GM19193 (cell line): Measurements from ENCODE around the gene FMN2.

Source experiments
- POLR2A ChIP-seq: IDR thresholded peaks from 4 replicates; pipeline ENCODE4 v1.6.1; 2011; ENCODE audit not compliant: insufficient read depth, insufficient read length; ENCODE audit errors: extremely low read depth

FMN2 gene

DNA sequence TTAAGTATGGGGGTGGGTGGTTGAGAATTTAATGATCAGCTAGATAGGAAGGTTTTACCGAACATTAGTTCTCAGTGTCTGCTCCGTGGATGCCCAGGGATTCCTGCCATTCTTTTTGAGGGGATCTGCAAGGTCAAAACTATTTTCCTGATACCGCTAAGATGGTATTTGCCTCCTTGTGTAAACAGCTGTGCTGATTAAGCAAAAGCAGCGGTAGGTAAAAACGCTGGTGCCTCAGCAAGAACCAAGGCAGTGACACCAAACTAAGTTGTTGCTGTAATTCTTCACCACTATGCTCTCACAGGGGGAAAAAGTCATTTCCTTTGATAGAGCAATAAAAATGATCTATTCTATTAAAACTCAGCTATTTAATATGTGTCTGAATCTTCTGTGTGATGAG, 229.0 kb downstream of the FMN2 start:
- TF ChIP-seq POLR2A: no peak

GRCh38 chr1:240322943-240323342, 231.3 kb downstream of the FMN2 start:
- no peak for TF ChIP-seq POLR2A

GRCh38 chr1:240329443-240329842, 237.8 kb downstream of the FMN2 start:
- no peak for TF ChIP-seq POLR2A

DNA sequence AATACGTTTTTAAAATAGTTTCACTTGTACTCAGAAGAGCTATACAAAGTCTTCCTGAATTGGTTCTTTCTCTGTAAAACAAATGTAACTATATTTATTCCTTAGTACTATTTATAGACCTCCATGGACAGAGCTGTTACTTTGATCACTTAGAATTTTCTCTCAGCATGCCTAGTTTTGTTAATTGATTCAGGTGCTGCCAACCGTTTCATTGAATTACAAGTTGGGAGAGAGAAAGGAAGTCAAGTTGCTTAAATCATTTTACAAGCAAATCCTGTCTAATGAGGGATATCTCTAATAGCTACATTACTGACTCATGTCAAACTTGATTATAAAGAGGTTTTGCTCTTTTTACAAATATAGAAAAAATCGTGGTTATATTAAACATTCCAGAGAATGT, 241.0 kb downstream of the FMN2 start:
- TF ChIP-seq POLR2A: no peak

DNA sequence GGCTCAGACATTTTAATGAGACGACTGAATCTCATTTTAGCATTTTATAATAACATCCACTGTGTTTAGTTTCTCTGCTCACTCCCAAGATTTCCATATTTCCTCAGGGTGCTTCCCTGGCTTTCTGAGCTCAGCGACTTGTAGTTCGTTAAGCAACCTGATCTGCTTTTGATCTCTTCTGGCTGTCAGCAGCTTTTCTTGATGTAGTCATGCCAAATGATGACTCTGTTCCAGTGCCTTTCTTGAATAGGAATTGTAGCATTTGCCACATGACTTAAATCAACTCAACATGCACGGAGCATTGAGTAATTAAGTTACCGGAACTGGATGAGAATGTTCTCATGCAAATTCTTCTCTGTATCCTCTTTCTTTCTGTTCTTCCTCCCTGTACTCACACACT, 246.1 kb downstream of the FMN2 start:
- no peak for TF ChIP-seq POLR2A

GRCh38 chr1:240338837-240339236, 247.2 kb downstream of the FMN2 start:
- no peak for TF ChIP-seq POLR2A

DNA sequence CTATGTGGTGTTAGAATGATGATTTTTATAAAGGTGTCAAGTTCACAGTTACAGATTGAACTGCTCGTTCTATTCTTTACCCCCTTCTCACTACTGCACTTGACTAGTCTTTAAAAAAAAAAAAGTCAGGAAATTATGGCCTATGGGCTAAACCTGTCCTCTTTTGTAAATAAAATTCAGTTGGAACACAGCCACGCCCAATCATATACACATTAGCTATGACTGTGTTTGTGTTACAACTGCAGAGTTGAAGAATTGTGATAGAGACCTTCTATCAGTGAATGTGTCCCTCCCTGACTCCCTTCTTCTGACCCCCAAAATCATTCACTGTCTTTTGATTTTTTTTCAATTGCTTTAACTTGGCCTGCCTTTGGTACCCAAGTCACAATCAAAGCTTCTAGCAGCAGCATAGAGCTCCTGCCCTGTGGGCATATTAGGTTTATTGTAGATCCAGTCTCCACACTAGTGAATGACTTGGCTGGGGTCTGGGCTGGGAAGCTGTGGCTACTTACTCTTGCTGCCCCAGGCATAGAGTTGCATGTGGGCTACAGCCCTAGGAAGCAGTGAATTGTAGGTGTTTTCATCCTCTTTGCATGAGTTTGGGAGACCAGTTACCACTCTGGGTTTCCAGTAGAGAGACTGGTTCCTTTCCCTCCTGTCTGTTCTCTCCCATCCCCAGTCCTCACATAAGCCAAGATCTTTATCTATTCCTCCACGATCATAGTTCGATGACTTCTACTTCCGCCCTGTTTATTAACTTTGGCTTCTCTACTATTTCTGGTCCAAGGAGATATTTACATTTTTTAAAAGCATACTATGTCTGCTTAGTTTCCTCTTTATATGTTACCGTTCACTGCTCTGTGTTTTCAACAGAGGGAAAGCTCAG, 249.9 kb downstream of the FMN2 start:
- TF ChIP-seq POLR2A: no peak

GRCh38 chr1:240342251-240342625, 250.6 kb downstream of the FMN2 start:
- TF ChIP-seq POLR2A: no peak

- TF ChIP-seq POLR2A: no peak
Observed at GRCh38 chr1:240343045-240343444, 251.4 kb downstream of the FMN2 start.

- no peak for TF ChIP-seq POLR2A
Observed at GRCh38 chr1:240343966-240344365, 252.3 kb downstream of the FMN2 start.

DNA sequence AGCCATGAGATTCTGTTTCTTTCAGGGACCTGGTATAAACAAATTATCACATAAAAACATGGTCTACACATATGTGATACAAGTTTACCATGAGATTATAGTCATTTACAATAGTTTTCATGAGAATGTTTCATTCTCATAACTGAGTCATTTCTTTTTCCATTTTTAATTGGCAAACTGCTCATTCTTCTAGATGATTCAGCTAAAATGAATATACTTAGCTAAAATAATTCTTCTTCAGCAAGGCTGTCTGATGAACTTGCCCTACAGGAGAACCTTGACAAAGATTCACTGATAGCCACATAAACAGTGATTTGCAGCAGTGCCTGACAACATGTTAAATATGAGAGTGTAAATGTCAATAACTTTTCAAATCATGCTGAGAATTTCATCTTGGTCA, 253.2 kb downstream of the FMN2 start:
- TF ChIP-seq POLR2A: no peak

DNA sequence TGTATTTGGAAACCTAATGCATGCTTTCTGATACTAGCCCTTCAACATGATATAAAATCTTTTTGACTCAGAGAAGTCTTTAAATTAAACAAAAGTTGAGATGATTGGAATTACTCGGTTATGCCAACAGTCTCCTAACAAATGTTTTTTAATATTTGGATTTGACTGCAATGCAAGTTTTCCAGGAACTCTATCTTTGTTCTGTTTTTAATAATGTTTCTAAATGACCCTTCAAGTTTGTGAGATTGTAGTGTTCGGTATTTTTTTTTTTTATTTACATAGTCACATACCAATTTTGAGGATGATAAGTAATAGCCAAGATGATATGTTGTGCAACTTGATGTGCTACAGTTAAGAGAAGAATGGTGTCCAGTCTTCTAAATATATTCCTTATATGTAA, 258.0 kb downstream of the FMN2 start:
- TF ChIP-seq POLR2A: no peak

DNA sequence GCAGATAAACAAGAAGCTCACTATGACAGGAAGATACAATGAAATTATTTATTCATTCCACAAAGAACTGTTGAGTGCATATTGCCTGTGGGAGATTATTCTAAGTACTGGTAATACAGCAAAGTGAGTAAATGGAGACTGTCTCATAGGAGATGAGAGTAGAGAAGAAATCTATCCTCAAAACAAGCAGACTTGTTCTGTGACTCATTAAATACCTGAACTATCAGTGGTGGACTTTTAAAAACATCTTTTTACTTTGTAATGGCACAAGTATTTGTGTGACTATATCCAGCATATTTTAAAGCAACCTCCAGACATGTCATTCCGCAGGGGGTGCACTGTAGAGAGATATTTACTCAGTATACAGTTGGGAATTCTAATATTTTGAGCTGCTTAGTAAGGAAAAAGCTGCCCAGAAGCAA, 259.2 kb downstream of the FMN2 start:
- no peak for TF ChIP-seq POLR2A

DNA sequence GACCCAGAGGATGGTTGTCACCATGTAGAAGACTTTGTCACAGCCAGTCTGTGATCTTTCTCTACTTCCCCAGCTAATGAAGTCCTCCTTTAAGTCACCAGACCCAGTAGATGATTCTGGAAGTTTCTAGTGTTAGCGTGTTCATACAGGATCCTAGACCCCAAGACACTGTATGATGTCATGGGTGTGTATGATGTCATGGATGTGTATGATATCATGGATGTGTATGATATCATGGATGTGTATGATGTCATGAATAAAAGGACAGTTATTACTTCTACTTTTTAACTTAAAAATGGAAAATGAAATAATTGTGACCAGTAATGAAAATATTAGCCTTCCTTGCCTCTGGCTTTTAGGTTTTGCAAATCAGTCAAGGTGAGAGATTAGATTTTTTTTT, 260.0 kb downstream of the FMN2 start:
- TF ChIP-seq POLR2A: no peak

DNA sequence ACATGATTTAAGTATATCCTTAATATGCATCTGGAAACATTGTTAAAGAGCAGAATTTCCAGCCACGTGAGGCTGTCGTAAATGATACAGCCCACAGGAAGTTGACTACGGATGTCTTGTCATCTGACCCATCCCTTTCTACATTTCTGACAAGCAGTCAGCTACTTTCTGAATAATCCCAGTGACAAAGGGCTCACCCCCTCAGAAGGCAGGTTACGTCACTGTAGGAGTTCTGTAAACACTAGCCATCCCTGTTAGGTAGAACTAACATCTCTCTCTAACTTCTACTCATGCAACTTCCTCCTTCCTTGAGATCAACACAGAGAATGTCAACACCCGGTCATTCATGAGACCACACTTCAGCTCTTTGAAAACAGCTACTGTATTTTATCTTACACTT, 261.1 kb downstream of the FMN2 start:
- TF ChIP-seq POLR2A: no peak

DNA sequence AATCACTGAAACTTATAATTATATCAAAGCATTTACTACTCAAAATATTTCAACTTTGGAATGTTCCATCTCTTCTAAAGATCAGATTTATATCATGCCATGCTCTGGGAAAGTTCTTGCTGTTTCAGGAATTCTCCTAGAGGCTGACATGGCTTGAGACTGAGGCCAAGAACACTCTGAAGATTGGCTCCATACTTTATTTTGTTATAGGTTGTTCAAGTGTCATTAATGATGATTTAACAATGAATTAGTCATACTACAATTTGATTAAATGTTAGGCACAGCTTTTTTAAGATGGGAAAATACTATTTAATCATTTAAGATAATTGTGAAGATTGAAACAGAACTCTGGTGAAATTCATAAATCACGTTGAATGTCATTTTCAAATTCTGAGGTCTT, 264.9 kb downstream of the FMN2 start:
- no peak for TF ChIP-seq POLR2A

DNA sequence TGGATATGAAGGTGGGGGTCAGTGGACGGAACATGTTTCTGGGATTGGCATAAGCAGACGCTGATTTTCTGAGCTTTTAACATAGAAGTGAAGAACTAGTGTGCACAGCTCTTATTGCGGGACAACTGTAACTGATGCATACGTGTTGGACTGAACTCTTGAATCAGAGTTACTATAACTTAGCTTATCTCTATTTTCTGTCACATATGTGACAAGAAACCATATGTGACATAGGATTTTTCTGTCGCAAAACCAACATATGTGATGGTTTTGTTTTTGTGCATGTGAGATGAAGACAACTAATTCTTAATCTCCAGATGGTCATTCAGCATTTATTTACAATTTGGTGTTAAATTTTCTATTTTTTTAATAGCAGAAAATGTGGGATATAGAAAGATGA, 270.4 kb downstream of the FMN2 start:
- TF ChIP-seq POLR2A: no peak

- TF ChIP-seq POLR2A: no peak
Observed at GRCh38 chr1:240362826-240363225, 271.1 kb downstream of the FMN2 start.

DNA sequence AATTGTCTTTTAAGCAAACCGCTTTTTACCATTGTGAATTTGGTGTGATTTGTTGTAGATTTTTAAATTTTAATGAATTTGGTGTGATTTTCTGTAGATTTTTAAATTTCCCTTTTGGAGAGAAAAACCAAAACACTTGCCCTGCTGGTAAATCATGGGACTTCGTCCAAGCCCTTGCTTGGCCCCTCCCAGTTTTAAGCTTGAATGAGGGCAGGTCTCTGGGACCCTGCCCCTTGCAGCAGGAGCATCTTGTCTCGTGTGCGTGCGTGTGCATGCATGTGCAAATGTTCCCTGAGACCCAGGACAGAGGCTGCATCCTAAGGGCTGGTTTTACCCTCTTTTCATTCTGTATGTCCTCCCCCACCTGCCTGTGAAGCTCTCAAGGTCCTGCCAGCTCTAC, 271.6 kb downstream of the FMN2 start:
- TF ChIP-seq POLR2A: no peak
